SK-N-SH (cell line): ENCODE results near the gene ENTPD2.

ENCODE experiments used
- CTCF ChIP-seq: fragments of 200-600 bp; sonication (generic); IDR thresholded peaks from 2 replicates; pipeline ENCODE4 v1.6.1; 2017; ENCODE audit warnings: antibody characterized with exemption, mild to moderate bottlenecking, moderate library complexity
- EP300 ChIP-seq, 2 experiments: IDR thresholded peaks; 2 replicates each; pipeline versions ENCODE4 v1.4.0 to v1.6.1; 2012; ENCODE audit warnings: borderline replicate concordance in 1 of 2, low read depth in 1 of 2, low read length in 1 of 2
- EZH2phosphoT487 ChIP-seq: fragments of 200-600 bp; sonication (generic); IDR thresholded peaks from 2 replicates; pipeline ENCODE4 v1.6.1; 2017; ENCODE audit warnings: low read depth, mixed run types, mild to moderate bottlenecking, antibody characterized with exemption, moderate library complexity, borderline replicate concordance
- GABPA ChIP-seq: IDR thresholded peaks from 2 replicates; pipeline ENCODE4 v1.4.0; 2012; ENCODE audit warnings: low read depth, mild to moderate bottlenecking
- JUND ChIP-seq: IDR thresholded peaks from 2 replicates; pipeline ENCODE4 v1.4.0; 2012
- RAD21 ChIP-seq: IDR thresholded peaks from 2 replicates; pipeline ENCODE4 v1.6.1; 2012; ENCODE audit warnings: mild to moderate bottlenecking, low read length
- RFX5 ChIP-seq: IDR thresholded peaks from 2 replicates; pipeline ENCODE4 v1.6.1; 2012; ENCODE audit warnings: mild to moderate bottlenecking, improper control_type of control experiment, low read length
- SIN3A ChIP-seq: IDR thresholded peaks from 2 replicates; pipeline ENCODE4 v1.6.1; 2012; ENCODE audit warnings: low read depth, mild to moderate bottlenecking, low read length, moderate library complexity, borderline replicate concordance
- TAF1 ChIP-seq: IDR thresholded peaks from 2 replicates; pipeline ENCODE4 v1.6.1; 2012; ENCODE audit warnings: low read depth, mild to moderate bottlenecking, low read length, moderate library complexity, borderline replicate concordance
- YY1 ChIP-seq: IDR thresholded peaks from 2 replicates; pipeline ENCODE4 v1.4.0; 2012; ENCODE audit warnings: low read depth, mild to moderate bottlenecking

DNA sequence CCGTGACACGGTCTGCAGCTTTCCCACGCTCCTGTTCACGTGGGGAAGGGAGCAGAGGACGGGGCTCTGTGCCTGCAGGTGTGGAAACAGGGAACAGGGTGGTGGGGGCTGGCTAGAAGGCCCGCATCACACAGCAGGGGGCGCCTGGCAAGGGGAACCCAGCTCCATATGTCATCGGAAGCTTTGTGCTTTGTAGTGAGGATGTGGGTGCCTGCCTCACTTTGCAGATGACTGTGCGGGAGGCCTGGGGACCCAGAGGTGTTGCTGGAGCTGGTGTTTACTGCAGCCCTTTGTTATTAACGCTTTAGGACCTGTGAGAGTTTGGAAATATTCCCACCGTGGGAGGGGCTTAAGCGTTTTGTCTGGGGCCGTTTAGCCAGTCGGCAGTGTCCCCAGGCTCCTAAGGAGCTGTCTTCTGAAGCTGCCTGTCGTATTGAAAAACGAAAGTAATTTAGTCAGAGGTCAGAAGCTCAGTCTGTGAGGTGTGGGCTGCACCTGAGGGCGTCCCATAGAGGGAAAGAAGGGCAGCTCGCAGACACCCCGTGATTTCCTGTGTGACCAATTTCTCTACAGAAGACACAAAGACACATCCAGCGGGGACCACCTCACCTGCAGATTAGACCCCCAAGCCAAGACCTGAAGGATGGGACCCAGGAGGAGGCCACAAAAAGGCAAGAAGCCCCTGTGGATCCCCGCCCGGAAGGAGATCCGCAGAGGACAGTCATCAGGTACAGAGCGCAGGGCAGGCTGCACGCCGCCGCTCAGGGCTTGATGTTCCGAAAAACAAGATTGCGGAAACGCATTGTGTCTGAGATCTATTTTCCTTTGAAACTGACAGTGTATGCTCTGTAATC is 42.0 kb upstream of the ENTPD2 start:
- TF ChIP-seq CTCF (peak; percentile 27), GABPA (no peak), EP300 (IDR thresholded peaks at IDR 0.05; ENCODE audit: borderline replicate concordance in 1 of 2, low read depth in 1 of 2, low read length in 1 of 2) (no peak), EZH2phosphoT487 (no peak), TAF1 (no peak), JUND (no peak), RAD21 (no peak), SIN3A (no peak), RFX5 (no peak), YY1 (no peak)
